GM12878 (cell line): ENCODE results near the gene MEGF11. TPM values are rescaled to one million over a fixed set of nuclear protein-coding genes. Genes with fewer than 3 reads are reported as not detected.

Source experiments
- CREB1 ChIP-seq: IDR thresholded peaks from 2 replicates; pipeline ENCODE4 v1.6.1; 2012; ENCODE audit warnings: low read depth, mild to moderate bottlenecking, inconsistent platforms
- ESRRA ChIP-seq: IDR thresholded peaks from 2 replicates; pipeline ENCODE4 v1.6.1; 2012; ENCODE audit warnings: mild to moderate bottlenecking, low read length, improper control_type of control experiment
- IKZF1 ChIP-seq: fragments of 450-650 bp; conservative IDR thresholded peaks from 2 replicates; pipeline ENCODE4 v1.6.1; 2017; ENCODE audit warnings: antibody characterized with exemption, mild to moderate bottlenecking
- MTA3 ChIP-seq: IDR thresholded peaks from 2 replicates; pipeline ENCODE4 v1.6.1; 2012; ENCODE audit warnings: low read length, inconsistent platforms, borderline replicate concordance
- MYC ChIP-seq: IDR thresholded peaks from 2 replicates; pipeline ENCODE4 v1.6.1; 2011; ENCODE audit warnings: mild to moderate bottlenecking, low read length, moderate library complexity, inconsistent platforms; ENCODE audit not compliant: insufficient read depth, insufficient replicate concordance, insufficient read length, severe bottlenecking
- NFIC ChIP-seq: IDR thresholded peaks from 2 replicates; pipeline ENCODE4 v1.6.1; 2012; ENCODE audit warnings: low read depth, mild to moderate bottlenecking, inconsistent platforms, low read length, moderate library complexity
- PAX8 ChIP-seq: fragments of 450-650 bp; IDR thresholded peaks from 2 replicates; pipeline ENCODE4 v1.6.1; 2017; ENCODE audit warnings: mild to moderate bottlenecking, moderate library complexity
- PML ChIP-seq: IDR thresholded peaks from 2 replicates; pipeline ENCODE4 v1.6.1; 2012; ENCODE audit warnings: low read length, inconsistent platforms
- RAD21 ChIP-seq: IDR thresholded peaks from 2 replicates; pipeline ENCODE4 v1.6.1; 2011; ENCODE audit warnings: mild to moderate bottlenecking, low read depth, low read length, moderate library complexity; ENCODE audit not compliant: insufficient read depth
- ZNF207 ChIP-seq: fragments of 450-650 bp; IDR thresholded peaks from 2 replicates; pipeline ENCODE4 v1.6.1; 2014; ENCODE audit warnings: antibody characterized with exemption, mild to moderate bottlenecking, borderline replicate concordance
- ZZZ3 ChIP-seq: IDR thresholded peaks from 2 replicates; pipeline ENCODE4 v1.6.1; 2011; ENCODE audit warnings: low read depth; ENCODE audit not compliant: control insufficient read depth, insufficient read length
- polyA plus RNA-seq, 11 experiments: library from polyadenylated mRNA; depleted of rRNA in 4 of 11; unstranded in 6 of 11; stranded (reverse) in 5 of 11; fragments of >200 nt; fragmentation: Nextera tagmentation in 4 of 11; fragmentation: Illumina TruSeq in 1 of 11; extraction: Ambion mirVana in 4 of 11; extraction: Trizol in 1 of 11; gene quantifications; 1 replicate in 1 of 11; 2 replicates in 10 of 11; pipeline versions ENCODE4 v1.2.1 to v1.2.3, GENCODE V29; 2011 to 2016; ENCODE audit warnings: inconsistent platforms in 2 of 11, missing spikeins in 2 of 11, low read depth in 1 of 11
- total RNA-seq, 4 experiments: library from RNA; depleted of rRNA in 3 of 4; stranded (reverse); fragments of >200 nt in 3 of 4; fragmentation: Illumina TruSeq in 1 of 4; extraction: Trizol in 1 of 4; gene quantifications; 2 replicates each; pipeline versions ENCODE4 v1.2.1 to v1.2.3, GENCODE V29; 2013 to 2021
- TF ChIP-seq, protein P1 (sequence below): fragments of 450-650 bp; IDR thresholded peaks from 2 replicates; pipeline ENCODE4 v1.6.1; 2017; ENCODE audit warnings: mild to moderate bottlenecking, moderate library complexity
- TF ChIP-seq, protein P2 (sequence below): IDR thresholded peaks from 2 replicates; pipeline ENCODE4 v1.6.1; 2012; ENCODE audit warnings: improper control_type of control experiment, low read depth, low read length; ENCODE audit not compliant: insufficient replicate concordance
- TF ChIP-seq, protein P3 (sequence below): fragments of 450-650 bp; IDR thresholded peaks from 2 replicates; pipeline ENCODE4 v1.6.1; 2016; ENCODE audit warnings: mild to moderate bottlenecking

MEGF11 gene
- total and polyA plus RNA-seq, 10 of the 15 experiments (the other 5 are each of a cell fraction or from before 2014, with no cell fraction given), result 0.03 to 1.7 (median 0.49) TPM

DNA sequence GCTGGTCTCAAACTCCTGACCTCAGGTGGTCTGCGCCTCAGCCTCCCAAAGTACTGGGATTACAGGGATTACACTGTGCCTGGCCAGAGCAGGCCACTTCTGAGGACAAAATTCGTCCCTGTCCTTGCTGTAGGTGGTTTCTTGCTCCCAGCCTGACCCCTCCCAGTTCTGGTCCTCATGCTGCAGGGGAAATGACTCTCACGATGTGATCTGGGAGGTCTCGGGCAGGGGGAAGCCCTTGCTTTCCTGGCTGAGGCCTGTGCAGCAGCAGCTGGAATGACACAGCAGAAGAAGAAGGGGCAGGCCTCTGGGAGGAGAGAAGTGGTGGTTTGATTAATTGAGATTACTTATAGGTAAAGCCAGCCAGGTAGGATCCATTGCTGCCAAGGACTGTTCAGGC, 39.3 kb downstream of the MEGF11 start (continued):
- TF ChIP-seq, protein P1, sequence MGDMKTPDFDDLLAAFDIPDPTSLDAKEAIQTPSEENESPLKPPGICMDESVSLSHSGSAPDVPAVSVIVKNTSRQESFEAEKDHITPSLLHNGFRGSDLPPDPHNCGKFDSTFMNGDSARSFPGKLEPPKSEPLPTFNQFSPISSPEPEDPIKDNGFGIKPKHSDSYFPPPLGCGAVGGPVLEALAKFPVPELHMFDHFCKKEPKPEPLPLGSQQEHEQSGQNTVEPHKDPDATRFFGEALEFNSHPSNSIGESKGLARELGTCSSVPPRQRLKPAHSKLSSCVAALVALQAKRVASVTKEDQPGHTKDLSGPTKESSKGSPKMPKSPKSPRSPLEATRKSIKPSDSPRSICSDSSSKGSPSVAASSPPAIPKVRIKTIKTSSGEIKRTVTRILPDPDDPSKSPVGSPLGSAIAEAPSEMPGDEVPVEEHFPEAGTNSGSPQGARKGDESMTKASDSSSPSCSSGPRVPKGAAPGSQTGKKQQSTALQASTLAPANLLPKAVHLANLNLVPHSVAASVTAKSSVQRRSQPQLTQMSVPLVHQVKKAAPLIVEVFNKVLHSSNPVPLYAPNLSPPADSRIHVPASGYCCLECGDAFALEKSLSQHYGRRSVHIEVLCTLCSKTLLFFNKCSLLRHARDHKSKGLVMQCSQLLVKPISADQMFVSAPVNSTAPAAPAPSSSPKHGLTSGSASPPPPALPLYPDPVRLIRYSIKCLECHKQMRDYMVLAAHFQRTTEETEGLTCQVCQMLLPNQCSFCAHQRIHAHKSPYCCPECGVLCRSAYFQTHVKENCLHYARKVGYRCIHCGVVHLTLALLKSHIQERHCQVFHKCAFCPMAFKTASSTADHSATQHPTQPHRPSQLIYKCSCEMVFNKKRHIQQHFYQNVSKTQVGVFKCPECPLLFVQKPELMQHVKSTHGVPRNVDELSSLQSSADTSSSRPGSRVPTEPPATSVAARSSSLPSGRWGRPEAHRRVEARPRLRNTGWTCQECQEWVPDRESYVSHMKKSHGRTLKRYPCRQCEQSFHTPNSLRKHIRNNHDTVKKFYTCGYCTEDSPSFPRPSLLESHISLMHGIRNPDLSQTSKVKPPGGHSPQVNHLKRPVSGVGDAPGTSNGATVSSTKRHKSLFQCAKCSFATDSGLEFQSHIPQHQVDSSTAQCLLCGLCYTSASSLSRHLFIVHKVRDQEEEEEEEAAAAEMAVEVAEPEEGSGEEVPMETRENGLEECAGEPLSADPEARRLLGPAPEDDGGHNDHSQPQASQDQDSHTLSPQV, result no peak
- TF ChIP-seq, protein P2, sequence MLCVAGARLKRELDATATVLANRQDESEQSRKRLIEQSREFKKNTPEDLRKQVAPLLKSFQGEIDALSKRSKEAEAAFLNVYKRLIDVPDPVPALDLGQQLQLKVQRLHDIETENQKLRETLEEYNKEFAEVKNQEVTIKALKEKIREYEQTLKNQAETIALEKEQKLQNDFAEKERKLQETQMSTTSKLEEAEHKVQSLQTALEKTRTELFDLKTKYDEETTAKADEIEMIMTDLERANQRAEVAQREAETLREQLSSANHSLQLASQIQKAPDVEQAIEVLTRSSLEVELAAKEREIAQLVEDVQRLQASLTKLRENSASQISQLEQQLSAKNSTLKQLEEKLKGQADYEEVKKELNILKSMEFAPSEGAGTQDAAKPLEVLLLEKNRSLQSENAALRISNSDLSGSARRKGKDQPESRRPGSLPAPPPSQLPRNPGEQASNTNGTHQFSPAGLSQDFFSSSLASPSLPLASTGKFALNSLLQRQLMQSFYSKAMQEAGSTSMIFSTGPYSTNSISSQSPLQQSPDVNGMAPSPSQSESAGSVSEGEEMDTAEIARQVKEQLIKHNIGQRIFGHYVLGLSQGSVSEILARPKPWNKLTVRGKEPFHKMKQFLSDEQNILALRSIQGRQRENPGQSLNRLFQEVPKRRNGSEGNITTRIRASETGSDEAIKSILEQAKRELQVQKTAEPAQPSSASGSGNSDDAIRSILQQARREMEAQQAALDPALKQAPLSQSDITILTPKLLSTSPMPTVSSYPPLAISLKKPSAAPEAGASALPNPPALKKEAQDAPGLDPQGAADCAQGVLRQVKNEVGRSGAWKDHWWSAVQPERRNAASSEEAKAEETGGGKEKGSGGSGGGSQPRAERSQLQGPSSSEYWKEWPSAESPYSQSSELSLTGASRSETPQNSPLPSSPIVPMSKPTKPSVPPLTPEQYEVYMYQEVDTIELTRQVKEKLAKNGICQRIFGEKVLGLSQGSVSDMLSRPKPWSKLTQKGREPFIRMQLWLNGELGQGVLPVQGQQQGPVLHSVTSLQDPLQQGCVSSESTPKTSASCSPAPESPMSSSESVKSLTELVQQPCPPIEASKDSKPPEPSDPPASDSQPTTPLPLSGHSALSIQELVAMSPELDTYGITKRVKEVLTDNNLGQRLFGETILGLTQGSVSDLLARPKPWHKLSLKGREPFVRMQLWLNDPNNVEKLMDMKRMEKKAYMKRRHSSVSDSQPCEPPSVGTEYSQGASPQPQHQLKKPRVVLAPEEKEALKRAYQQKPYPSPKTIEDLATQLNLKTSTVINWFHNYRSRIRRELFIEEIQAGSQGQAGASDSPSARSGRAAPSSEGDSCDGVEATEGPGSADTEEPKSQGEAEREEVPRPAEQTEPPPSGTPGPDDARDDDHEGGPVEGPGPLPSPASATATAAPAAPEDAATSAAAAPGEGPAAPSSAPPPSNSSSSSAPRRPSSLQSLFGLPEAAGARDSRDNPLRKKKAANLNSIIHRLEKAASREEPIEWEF, result no peak
- TF ChIP-seq ZNF207, result no peak
- no peak for TF ChIP-seq ZZZ3
- no peak for TF ChIP-seq PML
- no peak for TF ChIP-seq ESRRA
- no peak for TF ChIP-seq NFIC
- no peak for TF ChIP-seq CREB1
- TF ChIP-seq RAD21, result no peak
- TF ChIP-seq, protein P3, sequence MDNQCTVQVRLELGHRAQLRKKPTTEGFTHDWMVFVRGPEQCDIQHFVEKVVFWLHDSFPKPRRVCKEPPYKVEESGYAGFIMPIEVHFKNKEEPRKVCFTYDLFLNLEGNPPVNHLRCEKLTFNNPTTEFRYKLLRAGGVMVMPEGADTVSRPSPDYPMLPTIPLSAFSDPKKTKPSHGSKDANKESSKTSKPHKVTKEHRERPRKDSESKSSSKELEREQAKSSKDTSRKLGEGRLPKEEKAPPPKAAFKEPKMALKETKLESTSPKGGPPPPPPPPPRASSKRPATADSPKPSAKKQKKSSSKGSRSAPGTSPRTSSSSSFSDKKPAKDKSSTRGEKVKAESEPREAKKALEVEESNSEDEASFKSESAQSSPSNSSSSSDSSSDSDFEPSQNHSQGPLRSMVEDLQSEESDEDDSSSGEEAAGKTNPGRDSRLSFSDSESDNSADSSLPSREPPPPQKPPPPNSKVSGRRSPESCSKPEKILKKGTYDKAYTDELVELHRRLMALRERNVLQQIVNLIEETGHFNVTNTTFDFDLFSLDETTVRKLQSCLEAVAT, result no peak
- no peak for TF ChIP-seq IKZF1
- no peak for TF ChIP-seq MYC
- no peak for TF ChIP-seq PAX8
- TF ChIP-seq MTA3, result no peak
- TF ChIP-seq, all 136 proteins: peak for 0
